Effector CD8-positive, alpha-beta T cell (primary cell): ENCODE results near the gene NBEA.

Experiments
- DNase-seq: peaks from one replicate; lab custom pipeline; 2025; lab: John Stamatoyannopoulos, UW

Gene NBEA

DNA sequence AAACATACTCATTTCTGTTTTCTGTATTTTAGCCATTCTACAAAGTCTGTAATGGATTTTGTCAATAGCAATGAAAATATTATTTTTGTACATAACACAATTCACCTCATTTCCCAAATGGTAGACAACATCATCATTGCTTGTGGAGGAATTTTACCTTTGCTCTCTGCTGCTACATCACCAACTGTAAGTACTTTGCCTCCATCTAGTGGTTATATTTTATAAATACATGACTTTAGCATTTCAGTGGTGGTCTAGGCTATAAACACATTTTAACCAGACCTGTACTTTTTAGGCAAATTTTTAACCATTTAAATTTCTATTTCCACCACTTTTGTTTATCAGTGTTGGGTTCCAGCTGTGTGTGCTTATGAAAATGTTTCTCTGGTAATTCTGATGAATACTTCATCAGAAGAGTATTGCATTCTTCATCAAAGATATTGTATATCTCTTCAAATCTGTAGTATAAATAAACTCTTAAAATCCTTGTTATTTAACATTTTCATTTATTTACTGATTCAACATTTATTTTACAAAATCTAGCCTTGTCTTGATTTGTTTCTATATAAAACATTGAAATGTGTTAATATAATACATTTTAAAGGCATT lies 222.4 kb downstream of the NBEA start:
- no peak for DNase-seq

GRCh38 chr13:35165205-35165604 lies 223.1 kb downstream of the NBEA start:
- no peak for DNase-seq

DNA sequence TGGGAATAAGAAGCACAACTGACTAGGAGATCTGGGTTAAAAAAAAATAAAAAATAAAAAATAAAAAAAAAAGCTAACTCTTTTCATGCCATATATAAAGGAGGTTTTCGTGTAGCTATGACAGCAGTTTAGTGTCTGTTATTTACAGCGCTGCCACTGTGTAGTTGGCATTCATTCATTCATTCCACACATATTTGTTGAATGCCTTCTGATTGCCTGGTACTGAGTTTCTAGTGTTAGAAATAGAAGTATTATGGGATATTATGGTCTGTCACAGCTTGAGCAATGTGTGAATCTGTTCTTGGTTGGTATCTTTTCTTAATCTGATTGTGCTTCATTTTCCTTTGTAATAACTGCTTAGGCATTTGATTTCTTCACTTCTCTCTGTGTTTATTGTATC lies 237.4 kb downstream of the NBEA start:
- no peak for DNase-seq

DNA sequence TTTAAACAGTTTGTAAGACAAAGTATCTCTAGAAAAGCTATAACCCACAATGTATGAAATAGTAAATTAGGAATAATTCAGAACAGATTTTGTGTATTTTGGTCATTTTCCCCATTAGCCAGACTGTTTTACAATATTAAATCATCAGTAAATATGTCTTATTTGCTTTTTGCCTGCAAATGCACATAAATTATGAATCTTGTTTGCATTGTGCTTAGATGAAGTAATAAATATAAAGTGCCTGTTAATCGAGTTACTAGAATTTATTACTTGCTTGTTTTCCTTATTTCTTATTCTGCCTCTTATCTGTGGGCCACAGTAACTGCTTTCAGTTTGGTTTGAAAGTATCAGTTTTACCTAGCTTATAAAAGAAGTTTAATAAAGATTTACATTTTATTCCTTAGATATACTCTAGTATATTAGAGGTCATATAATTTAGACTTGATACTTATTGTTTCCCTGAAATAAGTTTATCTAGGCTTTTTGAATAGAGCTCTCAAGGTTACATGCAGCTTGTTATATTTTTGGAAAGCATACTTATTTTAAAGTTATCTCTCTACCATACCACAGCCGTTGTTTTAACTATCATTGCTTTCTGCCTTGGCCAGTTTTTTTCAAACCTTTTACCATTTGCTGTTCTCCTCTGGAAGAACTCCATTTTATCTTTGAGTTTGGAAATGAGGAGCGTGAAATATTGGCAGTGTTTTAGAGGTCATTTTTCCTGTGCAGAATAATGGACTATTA lies 238.0 kb downstream of the NBEA start:
- no peak for DNase-seq

GRCh38 chr13:35190241-35190640 lies 248.2 kb downstream of the NBEA start:
- DNase-seq, result no peak

DNA sequence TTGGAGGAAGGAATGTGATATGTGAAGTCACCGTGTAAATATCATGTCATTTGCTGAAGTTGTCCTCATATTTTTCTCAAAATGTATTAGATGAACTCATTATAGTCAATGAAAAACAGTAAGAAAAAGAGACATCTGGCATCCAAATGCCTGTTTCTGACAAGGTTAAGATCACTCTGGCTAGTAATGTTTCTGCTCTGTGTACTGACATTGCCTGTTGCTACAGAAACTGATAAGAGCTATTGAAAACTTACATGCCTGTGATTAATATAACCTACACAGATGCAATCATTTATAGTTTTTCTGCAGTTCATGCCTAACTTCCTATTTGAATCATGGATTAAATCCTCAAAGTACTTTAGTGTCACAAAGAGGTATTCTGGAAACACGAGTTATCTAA lies 249.8 kb downstream of the NBEA start:
- DNase-seq, result no peak

DNA sequence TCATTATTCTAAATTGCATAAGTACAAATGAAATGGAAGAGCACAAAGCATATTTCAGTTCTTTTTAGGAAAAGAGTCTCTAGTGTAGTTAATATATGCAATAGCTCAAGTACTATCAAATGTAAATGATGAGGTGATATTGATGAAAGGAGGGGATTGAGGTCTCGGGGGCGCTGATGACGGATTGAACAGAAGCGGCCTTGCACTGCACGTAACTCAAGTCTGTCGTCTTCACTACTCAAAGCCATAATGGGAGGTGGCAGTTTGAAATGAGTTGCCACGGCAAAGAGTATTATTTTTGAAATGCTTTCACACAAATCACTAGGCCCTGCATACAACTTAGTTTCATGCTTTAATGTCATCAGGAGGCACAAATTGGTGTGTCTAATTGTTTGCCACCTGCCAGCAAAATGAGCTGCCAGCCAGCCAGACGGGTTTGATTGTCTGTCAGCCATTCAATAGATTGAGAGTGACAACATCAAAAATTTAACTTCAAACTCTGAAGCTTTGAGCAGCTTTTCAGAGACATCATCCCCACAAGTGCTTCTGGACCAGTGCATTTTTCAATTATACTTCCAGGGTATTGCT lies 256.6 kb downstream of the NBEA start:
- no peak for DNase-seq

GRCh38 chr13:35208587-35208986 lies 266.5 kb downstream of the NBEA start:
- no peak for DNase-seq

DNA sequence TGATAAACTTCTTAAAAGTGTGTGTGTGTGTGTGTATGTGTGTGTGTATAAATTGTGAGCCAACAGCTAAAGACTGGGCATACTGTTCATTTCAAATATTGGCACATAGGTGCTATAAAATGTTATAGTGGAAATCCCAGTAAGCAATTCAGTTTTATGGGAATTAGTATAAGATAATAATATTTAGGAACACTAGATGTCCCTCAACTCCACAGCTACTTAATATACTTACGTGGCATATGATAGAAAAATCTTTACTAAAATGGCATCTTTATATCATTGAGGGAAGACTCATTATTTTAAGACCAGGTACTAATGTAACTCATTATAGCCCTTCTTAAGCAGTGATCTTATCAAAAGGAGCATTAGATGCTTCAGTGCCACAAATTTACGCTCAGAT lies 268.2 kb downstream of the NBEA start:
- no peak for DNase-seq

GRCh38 chr13:35211949-35212348 lies 269.9 kb downstream of the NBEA start:
- DNase-seq, result no peak

DNA sequence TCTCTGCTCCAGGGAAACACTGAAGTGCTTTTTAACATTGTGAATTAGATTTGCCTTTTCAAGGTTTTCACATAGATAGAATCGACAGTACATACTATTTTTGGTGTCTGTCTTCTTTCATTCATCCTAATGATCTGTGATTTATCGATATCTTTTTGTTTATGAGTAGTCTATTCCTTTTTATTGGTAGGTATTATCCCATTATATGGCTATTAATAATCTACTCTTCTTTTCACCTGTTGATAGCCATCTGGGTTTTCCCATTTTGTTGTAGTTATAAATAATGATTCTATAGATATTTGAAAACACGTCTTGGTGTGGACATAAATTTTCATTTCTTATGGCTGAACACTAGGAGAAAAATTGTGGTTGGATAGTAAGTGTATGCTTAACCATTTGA lies 271.8 kb downstream of the NBEA start:
- no peak for DNase-seq

DNA sequence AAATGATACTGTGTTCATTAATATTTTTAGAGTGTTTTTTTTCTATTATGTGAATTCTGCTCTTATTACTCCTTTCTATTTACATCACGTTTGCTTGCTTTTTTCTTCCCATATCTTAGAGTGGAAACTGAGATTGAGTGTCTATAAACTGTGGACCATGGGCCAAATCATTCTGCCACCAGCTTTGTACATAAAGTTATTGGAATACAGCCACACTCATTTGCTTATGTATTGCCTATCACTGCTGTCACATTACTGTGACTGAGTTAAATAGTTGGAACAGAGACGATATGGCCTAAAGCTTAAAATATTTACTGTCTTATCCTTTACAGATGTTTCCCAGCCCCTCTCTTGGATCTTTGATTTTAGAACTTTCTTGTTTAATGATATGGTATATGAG lies 274.1 kb downstream of the NBEA start:
- DNase-seq, result no peak

GRCh38 chr13:35219021-35219420 lies 277.0 kb downstream of the NBEA start:
- DNase-seq, result no peak

- DNase-seq, result no peak
These were observed 283.1 kb downstream of the NBEA start for GRCh38 chr13:35225159-35225558.

GRCh38 chr13:35225582-35225981 lies 283.5 kb downstream of the NBEA start:
- no peak for DNase-seq

DNA sequence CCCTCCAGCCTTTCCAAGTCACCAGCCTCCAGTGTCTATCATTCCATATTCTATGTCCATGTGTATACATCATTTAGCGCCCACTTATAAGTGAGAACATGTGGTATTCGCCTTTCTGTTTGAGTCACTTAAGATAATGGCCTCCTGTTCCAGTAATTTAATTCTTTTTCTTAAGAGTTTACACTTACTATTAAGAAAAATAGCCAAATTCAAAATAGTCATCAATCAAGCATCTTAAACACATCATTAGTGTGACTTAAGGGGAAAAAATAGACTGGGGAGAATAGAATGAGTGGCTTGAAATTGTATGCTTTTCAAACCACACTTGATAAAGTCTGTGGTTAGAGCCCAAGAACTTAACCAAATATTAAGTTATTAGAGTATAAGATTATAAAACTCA lies 286.5 kb downstream of the NBEA start:
- DNase-seq, result no peak

DNA sequence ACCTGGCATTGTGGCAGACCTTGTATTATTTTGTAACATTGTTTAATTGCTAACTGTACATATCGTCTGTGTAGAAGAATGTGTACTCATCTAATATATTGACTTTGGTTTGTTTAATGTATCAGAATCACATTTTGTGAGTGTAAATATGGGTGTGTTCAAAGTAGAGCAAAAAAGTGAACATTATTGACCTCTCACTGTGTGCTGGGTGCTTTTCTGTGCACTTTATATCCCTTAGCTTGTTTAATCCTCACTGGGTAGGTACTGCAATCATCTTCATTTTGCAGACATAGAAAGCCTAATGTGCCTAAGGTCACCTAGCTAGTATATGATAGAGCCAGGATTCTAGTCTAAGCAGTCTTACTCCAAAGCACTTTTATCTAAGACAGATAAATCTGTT lies 289.4 kb downstream of the NBEA start:
- DNase-seq, result no peak

GRCh38 chr13:35238274-35238673 lies 296.2 kb downstream of the NBEA start:
- no peak for DNase-seq

DNA sequence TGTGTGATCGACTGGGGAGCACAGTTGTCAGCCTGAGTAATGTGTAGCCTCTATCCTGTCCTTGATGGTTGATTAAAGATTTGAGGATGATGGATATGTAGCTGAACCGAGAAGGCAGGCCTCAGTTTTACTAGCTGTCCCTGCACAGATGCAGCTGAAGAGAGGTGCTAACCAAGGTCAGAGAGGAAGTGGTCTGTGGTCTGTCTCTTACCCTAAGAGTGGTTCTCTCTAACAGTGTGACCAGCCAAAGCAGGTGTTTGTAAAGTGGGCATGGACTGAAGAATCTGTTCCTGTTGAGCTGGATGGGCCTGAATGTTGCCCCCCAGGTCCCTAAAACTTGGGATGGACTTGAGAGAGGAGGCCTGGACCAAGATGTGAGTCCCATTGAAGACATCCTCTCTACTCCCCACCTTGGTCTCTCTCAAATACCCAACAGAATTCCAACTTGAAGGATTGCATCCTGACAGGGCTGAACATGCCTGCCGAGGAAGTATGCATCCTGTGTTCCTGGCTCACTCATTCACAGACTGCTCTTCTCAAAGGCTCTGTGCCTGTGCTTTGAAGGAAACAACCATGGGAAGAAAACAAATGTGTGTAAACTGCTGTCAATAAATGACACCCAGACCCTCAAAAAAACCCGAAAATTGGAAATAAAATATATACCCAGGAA lies 310.6 kb downstream of the NBEA start:
- no peak for DNase-seq

- no peak for DNase-seq
These were observed 313.2 kb downstream of the NBEA start for GRCh38 chr13:35255241-35255640.

GRCh38 chr13:35256459-35257148 lies 314.5 kb downstream of the NBEA start:
- no peak for DNase-seq

- DNase-seq, result no peak
These were observed 318.2 kb downstream of the NBEA start for GRCh38 chr13:35260316-35260715.
